GM19467 (cell line): ENCODE measurements around the gene RABGAP1L.
"Not testable (repeated sequence)": the region's sequence is repeated elsewhere in the genome, so short reads cannot be mapped to it uniquely, and the experiment has no call there.

Experiments used
- ATAC-seq: cut with Tn5 transposase; IDR thresholded peaks from one replicate; pipeline ENCODE4 v1.9.1; 2021; ENCODE audit warnings: mild to moderate bottlenecking, moderate library complexity; ENCODE audit not compliant: unreplicated experiment

Gene RABGAP1L

GRCh38 chr1:174286042-174286441 is 126.7 kb downstream of the RABGAP1L start:
- no peak for ATAC-seq

DNA sequence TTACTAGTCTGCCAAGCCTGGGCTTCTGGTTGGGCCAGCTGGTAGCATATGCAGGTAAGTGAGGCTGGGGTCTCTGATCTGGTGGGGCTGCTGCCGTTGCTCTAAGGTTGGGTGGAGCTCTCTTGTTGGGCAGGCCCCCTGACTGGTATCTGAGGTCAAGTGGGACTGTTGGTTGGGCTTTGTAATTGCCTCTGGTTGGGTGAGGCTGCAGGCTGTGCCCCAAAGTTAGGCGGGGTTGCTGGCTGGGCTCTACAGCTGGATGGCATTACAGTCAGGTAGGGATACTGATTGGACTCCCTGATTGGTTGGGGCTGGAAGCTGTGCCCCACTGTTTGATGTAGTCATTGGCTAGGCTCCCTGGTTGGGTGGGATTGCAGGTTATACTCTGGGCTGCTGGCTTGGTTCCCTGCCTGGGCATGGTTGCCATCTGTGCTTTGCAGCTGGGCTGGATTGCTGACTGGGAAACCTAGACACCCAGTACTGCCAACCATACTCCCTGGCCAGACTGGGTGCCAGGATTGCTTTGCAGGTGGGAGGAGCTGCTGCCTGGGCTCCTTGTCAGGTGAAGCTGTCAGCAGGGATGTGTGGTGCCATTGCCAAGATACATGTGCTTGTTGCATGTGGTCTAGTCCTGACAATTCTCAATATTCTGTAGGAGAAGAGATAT is 130.5 kb downstream of the RABGAP1L start:
- ATAC-seq: no peak

DNA sequence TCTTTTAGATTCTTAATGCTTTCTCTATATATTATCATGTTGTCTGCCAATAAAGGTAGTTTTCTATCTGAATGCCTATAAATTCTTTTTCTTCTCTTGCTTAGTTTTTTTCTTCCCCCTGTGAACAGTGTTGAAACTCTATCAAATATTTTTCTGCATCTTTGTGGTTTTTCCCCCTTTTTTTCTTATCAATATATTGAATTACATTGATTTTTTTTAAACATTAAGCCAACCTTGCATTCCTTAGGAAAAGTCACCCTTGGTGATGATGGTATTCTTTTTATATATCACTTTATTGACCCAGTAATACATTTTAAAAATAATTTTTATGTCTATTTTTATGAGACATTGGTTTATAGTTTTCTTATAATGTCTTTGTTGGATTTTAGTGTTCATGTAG is 131.7 kb downstream of the RABGAP1L start:
- ATAC-seq: no peak

- no peak for ATAC-seq
Measured at GRCh38 chr1:174296309-174296708, 137.0 kb downstream of the RABGAP1L start.

- ATAC-seq: no peak
Measured at GRCh38 chr1:174297351-174297750, 138.0 kb downstream of the RABGAP1L start.

DNA sequence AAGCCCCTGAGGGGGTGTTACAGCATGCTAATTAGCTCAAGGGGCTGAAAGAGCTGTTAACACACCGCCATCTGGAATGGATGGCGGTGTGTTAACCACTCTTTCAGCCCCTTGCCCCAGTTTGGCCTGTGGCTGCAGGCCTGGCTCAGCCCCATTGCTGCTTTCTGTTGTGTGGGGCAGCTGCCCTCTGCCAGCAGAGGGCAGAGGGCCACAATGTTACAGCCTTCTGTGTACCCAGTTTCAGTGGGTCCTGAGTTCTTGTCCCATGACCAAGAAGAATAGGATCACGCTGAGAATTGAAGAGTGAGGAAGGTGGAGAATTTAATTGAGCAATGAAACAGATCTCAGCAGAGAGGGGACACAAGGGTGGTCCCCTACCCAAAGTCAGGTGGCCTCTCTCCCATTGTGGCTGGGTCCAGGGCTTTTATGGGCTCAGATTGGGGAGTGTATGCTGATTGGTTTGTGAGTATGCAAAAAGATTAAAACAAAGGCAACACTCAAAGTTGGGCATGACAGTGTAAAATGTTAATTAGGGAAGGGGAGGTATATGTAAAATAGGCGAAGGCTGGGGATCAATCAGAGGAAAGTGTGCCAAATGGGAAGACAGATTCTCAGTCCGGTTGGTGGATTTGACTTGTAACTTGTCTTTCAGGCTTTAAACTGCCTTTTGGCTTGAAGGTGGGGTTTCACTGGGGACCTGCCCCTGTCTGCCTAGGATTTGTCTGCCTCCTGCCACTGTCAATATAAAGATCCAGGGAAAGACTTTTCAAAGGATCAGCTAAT is 142.2 kb downstream of the RABGAP1L start:
- no peak for ATAC-seq

- ATAC-seq: no peak
Measured at GRCh38 chr1:174308604-174309003, 149.3 kb downstream of the RABGAP1L start.

DNA sequence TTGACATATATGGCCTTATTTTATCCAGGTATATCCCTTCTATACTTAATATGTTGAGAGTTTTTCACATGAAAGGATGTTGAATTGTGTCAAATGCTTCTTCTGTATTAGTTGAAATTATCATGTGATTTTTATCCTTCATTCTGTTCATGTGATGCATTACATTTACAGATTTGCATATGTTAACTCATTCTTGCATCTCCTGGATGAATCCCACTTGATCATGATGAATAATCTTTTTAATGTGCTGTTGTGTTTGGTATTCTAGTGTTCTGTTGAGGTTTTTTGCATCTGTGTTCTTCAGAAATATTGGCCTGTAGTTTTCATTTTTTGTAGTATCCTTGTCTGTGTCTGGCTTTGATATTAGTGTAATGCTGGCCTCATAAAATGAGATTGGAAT is 150.2 kb downstream of the RABGAP1L start:
- no peak for ATAC-seq

DNA sequence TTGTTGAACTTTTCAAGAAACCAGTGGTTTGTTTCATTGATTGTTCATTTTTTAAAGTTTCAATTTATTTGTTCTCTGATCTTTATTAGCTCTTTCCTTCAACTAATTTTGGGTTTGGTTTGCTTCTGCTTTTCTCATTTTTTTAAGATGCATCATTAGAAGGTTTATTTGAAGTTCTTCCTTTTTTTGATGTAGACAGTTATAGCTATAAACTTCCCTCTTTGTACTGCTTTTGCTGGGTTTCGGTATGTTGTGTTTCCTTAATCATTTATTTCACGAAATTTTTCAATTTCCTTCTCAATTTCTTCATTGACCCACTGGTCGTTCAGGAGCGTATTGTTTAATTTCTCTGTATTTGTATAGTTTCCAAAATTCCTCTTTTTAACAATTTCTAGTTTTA is 155.1 kb downstream of the RABGAP1L start:
- ATAC-seq: no peak

DNA sequence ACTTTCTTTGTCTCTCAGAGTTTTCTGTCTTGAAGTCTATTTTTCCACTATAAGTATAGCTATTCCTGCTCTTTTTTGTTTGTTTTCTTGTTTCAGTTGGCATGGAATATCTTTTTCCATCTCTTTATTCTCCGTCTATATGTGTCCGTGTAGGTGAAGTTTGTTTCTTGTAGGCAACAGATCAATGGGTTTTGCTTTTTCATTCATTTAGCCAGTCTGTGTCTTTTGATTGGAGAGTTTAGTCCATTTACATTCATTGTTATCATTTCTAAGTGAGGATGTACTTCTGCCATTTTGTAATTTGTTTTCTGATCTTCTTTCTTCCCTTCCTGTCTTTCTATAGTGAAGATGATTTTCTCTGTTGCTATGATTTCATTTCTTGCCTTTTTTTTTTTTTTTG is 155.9 kb downstream of the RABGAP1L start:
- ATAC-seq: no peak

- ATAC-seq: not testable (repeated sequence)
Measured at GRCh38 chr1:174320897-174321296, 161.6 kb downstream of the RABGAP1L start.

GRCh38 chr1:174322202-174322862 is 163.0 kb downstream of the RABGAP1L start:
- ATAC-seq: no peak

- ATAC-seq: no peak
Measured at GRCh38 chr1:174324493-174324892, 165.2 kb downstream of the RABGAP1L start.

DNA sequence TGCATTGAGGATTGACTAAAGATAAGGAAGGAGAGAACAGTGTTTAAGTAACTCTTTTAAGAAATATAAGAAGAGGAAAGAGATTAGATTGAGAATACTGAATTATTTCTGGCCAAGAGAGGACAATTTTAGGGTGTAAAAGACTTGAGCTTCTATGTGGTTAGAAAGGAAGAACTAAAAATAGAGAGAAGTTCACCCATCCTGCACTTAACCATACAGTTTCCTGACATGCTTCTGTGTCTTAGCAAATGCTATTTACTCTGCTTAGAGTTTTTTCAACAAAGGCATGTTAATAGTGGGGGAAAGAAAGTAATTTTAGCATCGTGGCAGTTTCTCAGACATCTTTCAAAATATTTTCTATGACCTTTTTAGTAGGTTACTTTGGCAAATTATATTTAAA is 165.6 kb downstream of the RABGAP1L start:
- no peak for ATAC-seq

GRCh38 chr1:174326278-174326677 is 167.0 kb downstream of the RABGAP1L start:
- no peak for ATAC-seq

- ATAC-seq: no peak
Measured at GRCh38 chr1:174333437-174333836, 174.1 kb downstream of the RABGAP1L start.

DNA sequence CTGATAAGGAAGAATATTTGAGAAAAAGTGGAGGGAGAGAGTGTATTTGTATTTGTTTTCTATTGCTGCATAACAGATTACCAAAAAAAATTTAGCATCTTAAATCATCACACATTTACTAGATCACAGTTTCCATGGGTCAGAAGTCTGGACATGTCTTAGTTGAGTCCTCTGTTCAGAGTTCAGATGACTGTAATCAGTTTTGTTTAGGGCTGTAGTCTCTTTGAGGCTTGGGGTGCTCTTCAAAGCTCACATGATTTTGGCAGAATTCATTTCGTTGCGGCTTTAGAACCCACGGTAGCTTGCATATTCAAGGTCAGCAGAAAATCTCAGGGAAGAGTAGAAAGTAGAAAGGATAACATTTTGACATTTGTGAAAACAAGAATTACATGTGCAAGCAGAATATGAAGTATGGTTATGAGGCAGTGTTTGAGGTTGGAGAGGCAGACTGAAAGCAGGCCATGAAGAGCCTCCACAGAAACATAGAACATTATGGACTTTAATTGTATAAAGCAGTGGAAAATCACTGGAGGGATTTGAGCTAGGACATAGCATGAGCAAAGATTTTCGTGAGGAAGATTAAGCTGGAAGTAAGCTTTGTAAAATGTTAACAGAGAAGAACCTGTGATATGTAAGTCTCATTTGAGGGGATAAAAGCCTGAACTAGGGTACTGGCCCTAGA is 177.8 kb downstream of the RABGAP1L start:
- no peak for ATAC-seq

GRCh38 chr1:174340404-174340803 is 181.1 kb downstream of the RABGAP1L start:
- ATAC-seq: not testable (repeated sequence)

DNA sequence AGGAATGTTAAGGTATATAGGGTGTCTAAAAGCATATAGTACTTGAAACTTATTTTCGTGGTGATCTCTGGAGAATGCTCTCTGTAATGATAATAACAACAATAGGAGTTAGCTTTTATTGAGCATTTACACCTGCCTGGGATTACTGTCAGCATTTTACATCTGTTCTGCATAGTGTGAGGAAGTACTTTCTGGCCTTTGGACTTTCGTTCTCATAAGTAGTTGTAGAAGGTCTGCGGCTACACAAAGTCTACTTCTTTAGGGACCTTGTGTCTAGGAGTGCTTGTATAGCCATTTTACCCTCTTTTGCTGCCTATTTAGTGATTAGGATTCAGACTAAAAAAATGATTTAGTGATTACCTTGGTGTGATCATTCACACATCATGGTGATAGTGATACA is 184.8 kb downstream of the RABGAP1L start:
- no peak for ATAC-seq

GRCh38 chr1:174352117-174352516 is 192.8 kb downstream of the RABGAP1L start:
- no peak for ATAC-seq

GRCh38 chr1:174352883-174353608 is 193.7 kb downstream of the RABGAP1L start:
- no peak for ATAC-seq
